T-helper 22 cell (primary cell): ENCODE data around the gene NDC1.
"Not testable (repeated sequence)": the region's sequence is repeated elsewhere in the genome, so short reads cannot be mapped to it uniquely, and the experiment has no call there.

Experiments
- DNase-seq: peaks from one replicate; pipeline ENCODE4 v3.0.0-alpha.2; 2020; ENCODE audit warnings: low read depth

NDC1 gene, protein sequence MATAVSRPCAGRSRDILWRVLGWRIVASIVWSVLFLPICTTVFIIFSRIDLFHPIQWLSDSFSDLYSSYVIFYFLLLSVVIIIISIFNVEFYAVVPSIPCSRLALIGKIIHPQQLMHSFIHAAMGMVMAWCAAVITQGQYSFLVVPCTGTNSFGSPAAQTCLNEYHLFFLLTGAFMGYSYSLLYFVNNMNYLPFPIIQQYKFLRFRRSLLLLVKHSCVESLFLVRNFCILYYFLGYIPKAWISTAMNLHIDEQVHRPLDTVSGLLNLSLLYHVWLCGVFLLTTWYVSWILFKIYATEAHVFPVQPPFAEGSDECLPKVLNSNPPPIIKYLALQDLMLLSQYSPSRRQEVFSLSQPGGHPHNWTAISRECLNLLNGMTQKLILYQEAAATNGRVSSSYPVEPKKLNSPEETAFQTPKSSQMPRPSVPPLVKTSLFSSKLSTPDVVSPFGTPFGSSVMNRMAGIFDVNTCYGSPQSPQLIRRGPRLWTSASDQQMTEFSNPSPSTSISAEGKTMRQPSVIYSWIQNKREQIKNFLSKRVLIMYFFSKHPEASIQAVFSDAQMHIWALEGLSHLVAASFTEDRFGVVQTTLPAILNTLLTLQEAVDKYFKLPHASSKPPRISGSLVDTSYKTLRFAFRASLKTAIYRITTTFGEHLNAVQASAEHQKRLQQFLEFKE

DNA sequence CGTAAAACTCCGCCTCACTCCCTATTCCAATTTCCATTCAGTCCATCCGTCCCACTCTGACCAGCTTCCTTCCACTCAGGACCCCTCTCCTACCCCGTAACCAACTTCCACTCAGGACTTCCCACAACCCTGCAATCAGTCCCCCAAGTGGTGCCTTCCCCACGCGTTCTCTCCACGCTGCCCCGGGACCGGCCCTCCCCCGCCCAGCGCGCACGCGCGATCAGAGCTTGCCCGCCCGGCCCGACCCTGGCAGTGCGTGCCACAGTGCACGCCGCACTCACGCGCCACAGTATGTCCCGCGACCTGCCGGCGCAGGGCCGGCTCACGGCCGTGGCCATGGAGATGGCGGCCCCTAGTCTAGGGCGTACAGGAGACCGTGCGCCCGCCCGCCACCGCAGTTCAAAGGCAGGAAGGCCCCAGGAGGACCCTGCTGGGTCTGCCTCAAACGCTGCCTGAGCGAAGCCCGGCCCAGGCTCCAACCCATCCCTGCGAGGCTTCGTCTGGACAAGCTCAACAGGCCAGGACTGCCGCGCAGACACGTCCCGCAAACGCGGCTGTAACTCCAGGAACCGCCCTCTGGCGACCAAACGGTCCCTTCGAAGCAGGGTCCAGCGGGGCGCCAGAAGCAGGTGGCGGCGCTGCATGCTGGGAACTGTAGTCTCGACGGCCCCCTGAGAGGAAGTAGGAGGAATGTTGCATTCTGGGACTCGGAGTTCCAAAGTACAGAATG is at the start of gene NDC1:
Gene NDC1 (minus strand): TSS at position 373 of the 730 bp plus-strand sequence. CDS start 35 bp downstream, at position 338.
- peak; percentile 86 for DNase-seq

- DNase-seq: not testable (repeated sequence)
These were observed 45.5 kb upstream of the NDC1 start for GRCh38 chr1:53883600-53883999.

DNA sequence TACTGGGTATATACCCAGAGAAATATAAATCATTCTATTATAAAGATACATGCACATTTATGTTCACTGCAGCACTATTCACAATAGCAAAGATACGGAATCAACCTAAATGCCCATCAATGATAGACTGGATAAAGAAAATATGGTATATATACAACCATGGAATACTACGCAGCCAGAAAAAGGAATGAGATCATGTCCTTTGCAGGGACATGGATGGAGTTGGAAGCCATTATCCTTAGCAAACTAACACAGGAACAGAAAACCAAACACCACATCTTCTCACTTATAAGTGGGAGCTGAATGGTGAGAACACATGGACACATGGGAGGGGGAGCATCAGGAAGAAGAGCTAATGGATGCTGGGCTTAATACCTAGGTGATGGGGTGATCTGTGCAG is 43.8 kb upstream of the NDC1 start:
- not testable (repeated sequence) for DNase-seq

DNA sequence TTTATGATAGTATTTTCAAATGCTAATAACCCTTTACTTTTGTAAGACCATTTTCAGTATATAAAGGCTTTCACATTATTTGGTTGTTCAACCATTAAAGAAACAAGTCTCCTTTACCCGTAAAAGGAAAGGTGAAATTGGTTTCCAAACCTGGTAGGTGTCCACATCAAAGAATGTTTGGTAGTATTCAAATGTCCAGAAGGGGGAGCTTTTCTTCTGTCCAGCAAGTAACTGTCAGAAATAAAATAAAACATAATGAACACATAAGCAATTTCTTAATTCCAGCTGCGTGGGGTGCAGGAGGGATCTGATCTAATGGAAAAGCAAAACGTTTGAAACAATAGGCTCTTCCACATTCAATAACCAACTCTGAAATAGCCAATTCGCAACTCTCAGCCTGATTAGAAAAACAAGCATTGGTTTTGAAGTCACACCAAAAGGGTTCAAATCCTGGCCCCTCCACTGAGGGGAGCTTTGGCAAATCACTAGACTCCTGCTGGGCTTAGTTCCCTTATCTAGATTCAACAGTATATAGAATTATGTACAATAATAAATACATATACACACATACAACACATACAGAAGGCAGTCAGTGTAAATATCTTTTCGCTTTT is 40.5 kb upstream of the NDC1 start:
- no peak for DNase-seq

DNA sequence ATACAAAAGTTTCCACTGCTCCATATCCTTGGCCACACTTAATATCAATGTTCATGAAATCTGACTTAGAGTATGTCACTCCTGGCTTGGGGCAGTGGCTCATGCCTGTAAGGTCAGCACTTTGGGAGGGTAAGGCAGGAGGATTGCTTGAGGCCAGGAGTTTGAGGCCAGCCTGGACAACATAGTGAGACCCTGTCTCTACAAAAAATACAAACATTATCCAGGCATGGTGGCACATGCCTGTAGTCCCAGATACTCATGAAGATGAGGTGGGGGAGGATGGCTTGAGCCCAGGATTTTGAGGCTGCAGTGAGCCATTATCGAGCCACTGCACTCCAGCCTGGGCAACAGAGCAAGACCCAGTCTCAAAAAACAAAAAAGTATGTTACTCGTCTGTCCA is 37.1 kb upstream of the NDC1 start:
- not testable (repeated sequence) for DNase-seq

DNA sequence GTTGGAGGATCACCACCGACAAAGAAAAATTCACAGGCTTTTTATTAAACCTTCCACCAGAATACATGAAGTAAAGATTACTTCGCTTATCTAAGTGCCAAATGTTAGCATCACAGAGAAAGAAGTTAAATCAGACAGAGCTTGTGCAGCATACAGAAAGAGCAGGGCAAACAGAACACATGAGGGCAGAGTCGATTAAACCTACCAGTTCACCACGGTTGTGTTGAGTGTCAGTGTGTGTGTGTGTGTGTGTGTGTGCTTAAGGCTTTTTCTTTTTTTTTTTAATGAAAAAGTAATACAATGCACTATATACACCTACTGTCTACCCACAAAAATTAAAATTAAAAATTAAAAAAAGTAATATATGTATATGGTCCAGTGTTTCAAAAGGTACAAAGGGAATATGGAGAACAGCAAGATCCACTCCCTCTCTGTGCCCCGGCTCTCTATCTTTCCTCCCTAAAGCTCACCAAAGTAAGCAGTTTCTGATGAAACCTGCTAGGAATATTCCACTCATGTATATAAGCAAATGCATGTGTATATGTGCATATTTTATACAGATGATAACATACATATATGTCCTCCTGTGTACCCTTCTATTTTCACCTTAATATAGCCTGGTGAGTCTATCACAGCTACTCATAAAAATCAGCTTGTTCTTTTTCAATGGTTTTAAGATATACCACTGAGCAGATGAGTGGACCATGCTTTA is 33.8 kb upstream of the NDC1 start:
- no peak for DNase-seq

- DNase-seq: no peak
These were observed 33.1 kb upstream of the NDC1 start for GRCh38 chr1:53871221-53871620.

GRCh38 chr1:53869454-53870117 is 31.5 kb upstream of the NDC1 start:
- no peak for DNase-seq

GRCh38 chr1:53868565-53868964 is 30.5 kb upstream of the NDC1 start:
- DNase-seq: no peak

GRCh38 chr1:53862507-53862906 is 24.4 kb upstream of the NDC1 start:
- DNase-seq: no peak

GRCh38 chr1:53860967-53861411 is 22.9 kb upstream of the NDC1 start:
- DNase-seq: peak; percentile 6

GRCh38 chr1:53851571-53852285 is 13.6 kb upstream of the NDC1 start:
- DNase-seq: no peak

GRCh38 chr1:53850082-53850673 is 12.1 kb upstream of the NDC1 start:
- no peak for DNase-seq

GRCh38 chr1:53847980-53848379 is 9.9 kb upstream of the NDC1 start:
- DNase-seq: no peak

GRCh38 chr1:53842347-53842746 is 4.3 kb upstream of the NDC1 start:
- no peak for DNase-seq

DNA sequence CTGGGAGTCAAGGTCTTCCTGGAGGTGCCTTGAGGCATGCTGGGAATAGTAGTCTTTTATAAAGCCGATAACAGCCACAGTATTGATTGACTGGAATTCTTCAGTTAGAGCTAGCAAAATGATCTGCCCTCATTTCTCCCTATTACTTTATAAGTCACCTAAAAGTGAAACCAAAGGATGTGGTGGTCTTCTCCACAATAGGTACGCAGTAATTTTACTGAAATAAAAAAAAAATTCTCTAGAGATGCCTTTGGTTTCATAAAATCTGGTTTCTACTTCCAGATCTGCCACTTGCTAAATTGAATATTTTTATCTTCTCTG is 518 bp upstream of the NDC1 start:
- no peak for DNase-seq

DNA sequence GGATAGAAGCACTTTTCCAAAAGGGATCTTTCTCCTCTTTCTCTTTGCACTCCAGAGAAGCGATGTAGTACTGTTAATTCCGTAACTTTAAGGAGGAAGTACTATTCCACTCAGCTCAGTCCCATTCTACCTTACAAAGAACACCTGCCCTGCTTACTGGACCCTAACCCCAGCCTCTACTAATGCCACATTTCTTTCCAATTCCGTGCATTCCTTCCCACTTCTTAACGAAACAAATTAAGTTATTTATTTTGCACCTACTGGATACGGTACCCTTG is 511 bp downstream of the NDC1 start:
- DNase-seq: no peak

DNA sequence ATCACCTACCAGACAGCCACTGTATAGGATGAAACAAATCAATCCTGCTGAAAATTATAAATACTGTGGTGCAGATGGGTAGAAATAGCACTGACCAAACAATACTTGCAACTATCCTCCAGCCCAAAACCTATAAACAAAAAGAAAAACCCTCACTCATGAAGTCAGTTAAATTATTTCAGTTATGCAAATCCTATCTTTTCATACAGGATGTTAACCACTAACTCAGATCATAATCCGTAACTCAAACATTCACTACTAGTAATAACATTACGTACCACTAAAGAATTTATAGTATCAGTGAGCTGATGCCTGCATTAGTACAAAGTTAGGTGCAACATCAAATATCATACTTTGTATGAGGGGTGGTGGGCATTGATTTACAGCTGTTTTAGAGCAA is 2.6 kb downstream of the NDC1 start:
- DNase-seq: no peak

DNA sequence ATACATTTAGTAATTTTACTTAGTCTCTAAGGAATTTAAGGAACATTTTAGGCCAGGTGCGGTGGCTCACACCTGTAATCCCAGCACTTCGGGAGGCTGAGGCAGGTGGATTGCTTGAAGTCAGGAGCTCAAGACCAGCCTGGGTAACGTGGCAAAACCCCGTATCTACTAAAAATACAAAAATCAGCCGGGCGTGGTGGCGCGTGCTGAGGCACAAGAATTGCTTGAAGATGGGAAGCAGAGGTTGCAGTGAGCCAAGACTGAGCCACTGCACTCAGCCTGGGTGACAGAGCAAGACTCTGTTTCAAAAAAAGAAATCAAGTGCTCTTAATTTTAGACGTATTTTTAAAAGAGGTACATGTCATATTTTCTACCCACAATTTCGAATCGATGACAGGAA is 3.3 kb downstream of the NDC1 start:
- DNase-seq: no peak

GRCh38 chr1:53833393-53833792 is 4.7 kb downstream of the NDC1 start:
- DNase-seq: no peak

GRCh38 chr1:53826367-53826766 is 11.7 kb downstream of the NDC1 start:
- DNase-seq: no peak
